K562 (cell line): ENCODE data around the gene LRGUK. TPM values are rescaled to one million over a fixed set of nuclear protein-coding genes. Genes with fewer than 3 reads are reported as not detected.

Source experiments
- COPS2 ChIP-seq: fragments of 450-650 bp; conservative IDR thresholded peaks from 2 replicates; pipeline ENCODE4 v1.6.1; 2016; ENCODE audit warnings: mild to moderate bottlenecking, moderate library complexity
- CTBP1 ChIP-seq: fragments of 450-650 bp; IDR thresholded peaks from 2 replicates; pipeline ENCODE4 v1.6.1; 2016; ENCODE audit warnings: borderline replicate concordance
- E2F6 ChIP-seq, 2 experiments: IDR thresholded peaks; 2 replicates each; pipeline ENCODE4 v1.6.1; 2011; ENCODE audit warnings: borderline replicate concordance in 1 of 2, control low read depth in 1 of 2, low read depth in 1 of 2, low read length in 1 of 2, mild to moderate bottlenecking in 1 of 2, mixed read lengths in 1 of 2, moderate library complexity in 1 of 2; ENCODE audit not compliant: insufficient read depth in 1 of 2, insufficient read length in 1 of 2, poor library complexity in 1 of 2, severe bottlenecking in 1 of 2; ENCODE audit errors: extremely low read depth in 1 of 2
- EP300 ChIP-seq: IDR thresholded peaks from 2 replicates; pipeline ENCODE4 v1.6.1; 2012; ENCODE audit warnings: low read length, improper control_type of control experiment
- HDAC2 ChIP-seq: fragments of 450-650 bp; IDR thresholded peaks from 2 replicates; pipeline ENCODE4 v1.6.1; 2016; ENCODE audit warnings: mild to moderate bottlenecking
- HLTF ChIP-seq: fragments of 450-650 bp; IDR thresholded peaks from 2 replicates; pipeline ENCODE4 v1.6.1; 2016
- ILK ChIP-seq: fragments of 450-650 bp; IDR thresholded peaks from 2 replicates; pipeline ENCODE4 v1.6.1; 2016; ENCODE audit warnings: missing genetic modification characterization, low read depth, mild to moderate bottlenecking, missing compliant biosample characterization, moderate library complexity, borderline replicate concordance
- NFRKB ChIP-seq: fragments of 450-650 bp; IDR thresholded peaks from 2 replicates; pipeline ENCODE4 v1.6.1; 2016; ENCODE audit warnings: low read depth
- PATZ1 ChIP-seq: fragments of 250-450 bp; sonication (Bioruptor Pico); IDR thresholded peaks from 2 replicates; pipeline ENCODE4 v1.5.0; 2020; ENCODE audit warnings: mild to moderate bottlenecking, borderline replicate concordance
- POLR2AphosphoS5 ChIP-seq: IDR thresholded peaks from 2 replicates; pipeline ENCODE4 v1.6.1; 2011; ENCODE audit warnings: mild to moderate bottlenecking, low read depth, low read length, moderate library complexity; ENCODE audit not compliant: control insufficient read depth, insufficient read depth
- POLR2G ChIP-seq: fragments of 200-400 bp; formaldehyde crosslinking; IDR thresholded peaks from 2 replicates; pipeline ENCODE4 v1.6.1; 2017; ENCODE audit warnings: low read depth, mild to moderate bottlenecking, antibody characterized with exemption, low read length, moderate library complexity
- RBM17 ChIP-seq: fragments of 200-400 bp; formaldehyde crosslinking; IDR thresholded peaks from 2 replicates; pipeline ENCODE4 v1.6.1; 2017; ENCODE audit warnings: low read depth, mild to moderate bottlenecking, low read length, borderline replicate concordance
- RFX5 ChIP-seq: IDR thresholded peaks from 2 replicates; pipeline ENCODE4 v1.6.1; 2011; ENCODE audit warnings: low read depth, mild to moderate bottlenecking, improper control_type of control experiment, low read length
- SMARCA4 ChIP-seq: fragments of 450-650 bp; IDR thresholded peaks from 2 replicates; pipeline ENCODE4 v1.6.1; 2016
- SOX6 ChIP-seq: fragments of 450-650 bp; IDR thresholded peaks from 2 replicates; pipeline ENCODE4 v1.6.1; 2014; ENCODE audit warnings: mild to moderate bottlenecking
- TCF15 ChIP-seq: fragments of 250-450 bp; sonication (Bioruptor Pico); IDR thresholded peaks from 2 replicates; pipeline ENCODE4 v1.8.0; 2022; ENCODE audit warnings: moderate library complexity, mild to moderate bottlenecking, inconsistent platforms
- TCF7 ChIP-seq: sonication (generic); IDR thresholded peaks from 2 replicates; pipeline ENCODE4 v1.6.1; 2016; ENCODE audit warnings: antibody characterized with exemption, borderline replicate concordance
- TEAD1 ChIP-seq, 2 experiments: fragments of 450-650 bp in 1 of 2; sonication (generic) in 1 of 2; formaldehyde crosslinking; IDR thresholded peaks; 2 replicates each; pipeline versions ENCODE4 v1.4.0 to v1.8.0; 2020 to 2022; ENCODE audit warnings: mild to moderate bottlenecking in 2 of 2, missing genetic modification reagents in 1 of 2
- TEAD4 ChIP-seq, 2 experiments: sonication (generic) in 1 of 2; formaldehyde crosslinking in 1 of 2; IDR thresholded peaks; 2 replicates each; pipeline versions ENCODE4 v1.6.1 to v1.8.0; 2012 to 2022; ENCODE audit warnings: borderline replicate concordance in 1 of 2, inconsistent platforms in 1 of 2, low read length in 1 of 2, mild to moderate bottlenecking in 1 of 2, missing genetic modification reagents in 1 of 2
- ZHX1 ChIP-seq: fragments of 150-350 bp; conservative IDR thresholded peaks from 2 replicates; pipeline ENCODE4 v1.6.1; 2014; ENCODE audit warnings: low read length
- ZNF232 ChIP-seq: sonication (generic); formaldehyde crosslinking; IDR thresholded peaks from 2 replicates; pipeline ENCODE4 v1.8.0; 2022; ENCODE audit warnings: mild to moderate bottlenecking, missing genetic modification reagents
- ZNF316 ChIP-seq: fragments of 450-650 bp; IDR thresholded peaks from 2 replicates; pipeline ENCODE4 v1.6.1; 2016
- ZSCAN32 ChIP-seq: fragments of 450-650 bp; formaldehyde crosslinking; IDR thresholded peaks from 2 replicates; pipeline ENCODE4 v1.4.0; 2020; ENCODE audit warnings: mild to moderate bottlenecking, moderate library complexity
- polyA plus RNA-seq, 8 experiments: library from polyadenylated mRNA; depleted of rRNA in 4 of 8; stranded (reverse) in 5 of 8; unstranded in 3 of 8; fragments of >200 nt; fragmentation: Nextera tagmentation in 2 of 8; fragmentation: Illumina TruSeq in 1 of 8; extraction: Ambion mirVana in 2 of 8; extraction: Trizol in 1 of 8; gene quantifications; 2 replicates each; pipeline versions ENCODE4 v1.2.1 to v1.2.3, GENCODE V29; 2011 to 2014; ENCODE audit warnings: inconsistent platforms in 1 of 8, missing spikeins in 1 of 8
- total RNA-seq, 7 experiments: library from RNA; depleted of rRNA in 6 of 7; stranded (reverse); fragments of >200 nt in 6 of 7; fragmentation: Illumina TruSeq in 2 of 7; extraction: Trizol in 2 of 7; gene quantifications; 2 replicates each; pipeline versions ENCODE4 v1.2.1 to v1.2.3, GENCODE V29; 2011 to 2021; ENCODE audit warnings: low replicate concordance in 1 of 7

LRGUK gene
- total and polyA plus RNA-seq, 9 of the 15 experiments (the other 6 are each of a cell fraction or from before 2014, with no cell fraction given) = 0.04 to 0.33 (median 0.18) TPM

- TF ChIP-seq ZHX1 (no peak), POLR2G (peak; percentile 70), TCF7 (no peak), POLR2AphosphoS5 (peak; percentile 90), ZNF232 (no peak), RBM17 (no peak), E2F6 (IDR thresholded peaks at IDR 0.05; ENCODE audit: borderline replicate concordance in 1 of 2, extremely low read depth in 1 of 2, insufficient read depth in 1 of 2, insufficient read length in 1 of 2, low read depth in 1 of 2, low read length in 1 of 2, poor library complexity in 1 of 2, severe bottlenecking in 1 of 2) (peak; percentile 52 to 68), TEAD1 (CRISPR knock-in tag; IDR thresholded peaks at IDR 0.05) (peak in 1 of 2 experiments; percentile 60; a peak in 1 of 4 replicates), CTBP1 (peak; percentile 95), ZNF316 (peak; percentile 75), SOX6 (peak; percentile 41; the same call in 1 of the 2 replicates), HDAC2 (peak; percentile 94), COPS2 (no peak), EP300 (peak; percentile 85), PATZ1 (CRISPR knock-in tag) (no peak), ZSCAN32 (no peak), NFRKB (no peak), SMARCA4 (peak; percentile 86), TEAD4 (IDR thresholded peaks at IDR 0.05; ENCODE audit: low read length) (peak; percentile 91), TEAD4 (CRISPR knock-in tag; IDR thresholded peaks at IDR 0.05; ENCODE audit: borderline replicate concordance) (no peak), TCF15 (no peak), HLTF (peak; percentile 34; the same call in 1 of the 2 replicates), ILK (tag) (no peak), RFX5 (no peak)
Measured at GRCh38 chr7:134209322-134210015, 82.3 kb downstream of the LRGUK start (continued).
